GM23248 (cell line): ENCODE measurements around the gene AKAP6.

ENCODE experiments used
- EZH2 ChIP-seq: fragments of 200-600 bp; sonication (generic); IDR thresholded peaks from 2 replicates; pipeline ENCODE4 v1.6.1; 2018; ENCODE audit warnings: antibody characterized with exemption, mild to moderate bottlenecking; ENCODE audit not compliant: insufficient read depth, poor library complexity, severe bottlenecking
- EZH2phosphoT487 ChIP-seq: fragments of 200-600 bp; sonication (generic); IDR thresholded peaks from 2 replicates; pipeline ENCODE4 v1.6.1; 2018; ENCODE audit warnings: antibody characterized with exemption, moderate library complexity, mild to moderate bottlenecking, low read depth; ENCODE audit not compliant: insufficient read depth

GRCh38 chr14:32622742-32623141, 293.6 kb downstream of the AKAP6 start:
- TF ChIP-seq EZH2 (no peak), EZH2phosphoT487 (no peak)
